SK-N-SH (cell line): Measurements from ENCODE around the gene UBE2U. TPM values are rescaled to one million over a fixed set of nuclear protein-coding genes. Genes with fewer than 3 reads are reported as not detected.
A peak's percentile ranks its signal among the peaks of the same experiment; 100 is the strongest.

Source experiments
- CTCF ChIA-PET: fragments of 300-600, 350-600 bp; formaldehyde crosslinking; extraction: SDS; loops from one replicate; lab custom pipeline; 2021; lab: Yijun Ruan, JAX
- POLR2A ChIA-PET: fragments of 350-600 bp; sonication (Branson Sonifier 250); formaldehyde crosslinking; extraction: SDS; loops from one replicate; lab custom pipeline; 2020; ENCODE audit warnings: antibody characterized with exemption, inconsistent platforms; lab: Yijun Ruan, JAX
- DNase-seq: peaks from one replicate; pipeline ENCODE4 v3.0.0; 2012
- H2AFZ ChIP-seq: fragments of 200-600 bp; sonication (generic); 2 replicates; pipeline ENCODE4 v1.8.1; 2016; ENCODE audit warnings: antibody characterized with exemption, mild to moderate bottlenecking, low read depth
- H3F3A ChIP-seq: fragments of 200-600 bp; sonication (generic); replicated peaks from 2 replicates; pipeline ENCODE3; 2016; ENCODE audit warnings: antibody characterized with exemption, mild to moderate bottlenecking; ENCODE audit not compliant: insufficient read depth
- H3K27ac ChIP-seq, 2 experiments: fragments of 200-500 bp in 1 of 2; fragments of 200-600 bp in 1 of 2; sonication (Bioruptor generic) in 1 of 2; sonication (generic), shearing (Covaris generic) in 1 of 2; 2 replicates each; pipeline versions ENCODE4 v1.5.1 to v1.6.1; 2014 to 2016; ENCODE audit warnings: low read depth in 2 of 2, inconsistent platforms in 1 of 2, low read length in 1 of 2, mild to moderate bottlenecking in 1 of 2, mixed read lengths in 1 of 2
- H3K27me3 ChIP-seq: fragments of 200-600 bp; sonication (generic), shearing (Covaris generic); 2 replicates; pipeline ENCODE4 v1.6.1; 2016; ENCODE audit warnings: mixed run types; ENCODE audit not compliant: insufficient read depth
- H3K36me3 ChIP-seq, 2 experiments: fragments of 200-500 bp in 1 of 2; fragments of 200-600 bp in 1 of 2; sonication (Bioruptor generic) in 1 of 2; sonication (generic) in 1 of 2; replicated peaks in 1 of 2; 2 replicates each; pipeline versions ENCODE3 to v1.5.1; 2014 to 2016; ENCODE audit warnings: low read length in 1 of 2, mild to moderate bottlenecking in 1 of 2; ENCODE audit not compliant: insufficient read depth in 2 of 2, control insufficient read depth in 1 of 2
- H3K4me1 ChIP-seq, 2 experiments: fragments of 200-500 bp in 1 of 2; fragments of 200-600 bp in 1 of 2; sonication (Bioruptor generic) in 1 of 2; sonication (generic), shearing (Covaris generic) in 1 of 2; 2 replicates each; pipeline versions ENCODE4 v1.5.1 to v1.6.1; 2014 to 2016; ENCODE audit warnings: low read depth in 1 of 2, low read length in 1 of 2, mixed run types in 1 of 2; ENCODE audit not compliant: insufficient read depth in 2 of 2, control insufficient read depth in 1 of 2
- H3K4me2 ChIP-seq: fragments of 200-600 bp; sonication (generic), shearing (Covaris generic); 2 replicates; pipeline ENCODE4 v1.6.1; 2017; ENCODE audit warnings: mixed run types
- H3K4me3 ChIP-seq, 2 experiments: fragments of 200-500 bp in 1 of 2; fragments of 200-600 bp in 1 of 2; sonication (Bioruptor generic) in 1 of 2; sonication (generic), shearing (Covaris generic) in 1 of 2; 2 replicates each; pipeline versions ENCODE4 v1.5.1 to v1.8.1; 2014 to 2016; ENCODE audit warnings: low read depth in 2 of 2, inconsistent platforms in 1 of 2, low read length in 1 of 2, mild to moderate bottlenecking in 1 of 2, mixed read lengths in 1 of 2, moderate library complexity in 1 of 2
- H3K79me2 ChIP-seq: fragments of 200-600 bp; sonication (generic); 2 replicates; pipeline ENCODE4 v1.8.1; 2017; ENCODE audit warnings: mild to moderate bottlenecking; ENCODE audit not compliant: insufficient read depth
- H3K9ac ChIP-seq: fragments of 200-600 bp; sonication (generic); 2 replicates; pipeline ENCODE4 v1.6.1; 2017; ENCODE audit warnings: mixed run types
- H3K9me2 ChIP-seq: fragments of 200-600 bp; sonication (generic); 2 replicates; pipeline ENCODE4 v1.6.1; 2017; ENCODE audit warnings: mixed run types
- H3K9me3 ChIP-seq: fragments of 200-600 bp; sonication (generic); 2 replicates; pipeline ENCODE4 v1.6.1; 2017; ENCODE audit warnings: mixed run types, mild to moderate bottlenecking, moderate library complexity
- H4K20me1 ChIP-seq: fragments of 200-600 bp; sonication (generic); 2 replicates; pipeline ENCODE4 v1.6.1; 2017; ENCODE audit warnings: mild to moderate bottlenecking, mixed run types; ENCODE audit not compliant: insufficient read depth
- CHD2 ChIP-seq: fragments of 150-350 bp; IDR thresholded peaks from 2 replicates; pipeline ENCODE4 v1.6.1; 2018; ENCODE audit warnings: low read length; ENCODE audit not compliant: partially characterized antibody
- CTCF ChIP-seq: fragments of 200-600 bp; sonication (generic); IDR thresholded peaks from 2 replicates; pipeline ENCODE4 v1.6.1; 2017; ENCODE audit warnings: antibody characterized with exemption, mild to moderate bottlenecking, moderate library complexity
- ELF1 ChIP-seq: IDR thresholded peaks from 2 replicates; pipeline ENCODE4 v1.4.0; 2012
- EZH2phosphoT487 ChIP-seq: fragments of 200-600 bp; sonication (generic); IDR thresholded peaks from 2 replicates; pipeline ENCODE4 v1.6.1; 2017; ENCODE audit warnings: low read depth, mixed run types, mild to moderate bottlenecking, antibody characterized with exemption, moderate library complexity, borderline replicate concordance
- FOXJ3 ChIP-seq: sonication (generic); formaldehyde crosslinking; IDR thresholded peaks from 2 replicates; pipeline ENCODE4 v1.5.1; 2020; ENCODE audit warnings: mild to moderate bottlenecking, missing genetic modification reagents
- FOXM1 ChIP-seq: IDR thresholded peaks from 2 replicates; pipeline ENCODE4 v1.4.0; 2012; ENCODE audit warnings: low read depth, mild to moderate bottlenecking
- GATA2 ChIP-seq: sonication (generic); formaldehyde crosslinking; IDR thresholded peaks from 2 replicates; pipeline ENCODE4 v1.5.0; 2020; ENCODE audit warnings: mild to moderate bottlenecking, missing genetic modification reagents
- IRF3 ChIP-seq: fragments of 150-350 bp; IDR thresholded peaks from 2 replicates; pipeline ENCODE4 v1.6.1; 2016; ENCODE audit warnings: mild to moderate bottlenecking, low read depth, low read length
- MEF2A ChIP-seq: IDR thresholded peaks from 2 replicates; pipeline ENCODE4 v1.4.0; 2012; ENCODE audit warnings: low read depth, borderline replicate concordance
- RAD21 ChIP-seq: IDR thresholded peaks from 2 replicates; pipeline ENCODE4 v1.6.1; 2012; ENCODE audit warnings: mild to moderate bottlenecking, low read length
- RXRA ChIP-seq: IDR thresholded peaks from 2 replicates; pipeline ENCODE4 v1.4.0; 2012; ENCODE audit warnings: low read depth, mild to moderate bottlenecking, borderline replicate concordance
- SMC3 ChIP-seq: IDR thresholded peaks from 2 replicates; pipeline ENCODE4 v1.6.1; 2012; ENCODE audit warnings: low read depth, low read length, improper control_type of control experiment
- TCF12 ChIP-seq: IDR thresholded peaks from 2 replicates; pipeline ENCODE4 v1.4.0; 2012
- TEAD4 ChIP-seq: IDR thresholded peaks from 2 replicates; pipeline ENCODE4 v1.4.0; 2012; ENCODE audit warnings: mild to moderate bottlenecking, borderline replicate concordance; ENCODE audit not compliant: insufficient read depth
- USF1 ChIP-seq: IDR thresholded peaks from 2 replicates; pipeline ENCODE4 v1.4.0; 2012; ENCODE audit warnings: low read depth, borderline replicate concordance
- USF2 ChIP-seq: fragments of 150-350 bp; IDR thresholded peaks from 2 replicates; pipeline ENCODE4 v1.6.1; 2017; ENCODE audit warnings: antibody characterized with exemption, low read length, low read depth, borderline replicate concordance
- YY1 ChIP-seq: IDR thresholded peaks from 2 replicates; pipeline ENCODE4 v1.4.0; 2012; ENCODE audit warnings: low read depth, mild to moderate bottlenecking
- polyA plus RNA-seq, 3 experiments: library from polyadenylated mRNA; depleted of rRNA; stranded (reverse); fragments of >200 nt; gene quantifications; 2 replicates each; pipeline ENCODE4 v1.2.3, GENCODE V29; 2012

The UBE2U gene
- polyA plus RNA-seq, 1 of the 3 experiments (the other 2 are of a cell fraction) = not detected

- Histone ChIP-seq H2AFZ (no peak overlapping the region), H3K9me2 (no peaks in the 10 kb centered on the region), H3K4me2 (no peak overlapping the region), H3K36me3 (no peaks in the 10 kb centered on the region), H3K27me3 (no peaks in the 10 kb centered on the region), H3K27ac (peak overlapping the region in 1 of 2 experiments; percentile 47; a peak in 2 of 4 replicates), H4K20me1 (no peaks in the 10 kb centered on the region), H3K9ac (no peak overlapping the region), H3K9me3 (no peaks in the 10 kb centered on the region), H3K4me3 (no peak overlapping the region), H3K79me2 (no peaks in the 10 kb centered on the region), H3F3A (no peaks in the 10 kb centered on the region), H3K4me1 (peaks cover 10 to 14% of the 10 kb centered on the region in 2 experiments; a peak in 3 of 4 replicates)
- no peak for DNase-seq
- ChIA-PET POLR2A (no interaction called here), CTCF (interaction anchor here (1.0 to 1.4 kb wide), 2 partner anchors 67 to 103 kb away, joined by 3 read pairs; no protein-coding TSS in a partner anchor)
- no peak for TF ChIP-seq USF1
- no peak for TF ChIP-seq EZH2phosphoT487
- peak; percentile 52 for TF ChIP-seq RAD21
- no peak for TF ChIP-seq FOXM1
- TF ChIP-seq CHD2 = no peak
- 0 out of 2 replicates have a peak, but pooled peaks have one; percentile 12 for TF ChIP-seq CTCF
- TF ChIP-seq RXRA = no peak
- TF ChIP-seq TEAD4 = no peak
- TF ChIP-seq SMC3 = peak; percentile 5; the same call in 1 of the 2 replicates
- TF ChIP-seq YY1 = no peak
- no peak for TF ChIP-seq MEF2A
- TF ChIP-seq TCF12 = no peak
- no peak for TF ChIP-seq USF2
Measured at GRCh38 chr1:64240206-64240605, 36.8 kb downstream of the UBE2U start.

- no peak for TF ChIP-seq RXRA
- TF ChIP-seq FOXJ3 (CRISPR knock-in tag) = no peak
- TF ChIP-seq GATA2 (CRISPR knock-in tag) = no peak
- no peak for TF ChIP-seq IRF3
- no peak for TF ChIP-seq ELF1
- DNase-seq = no peak
- Histone ChIP-seq H3F3A (no peaks in the 10 kb centered on the region), H3K9me3 (no peaks in the 10 kb centered on the region), H3K79me2 (no peaks in the 10 kb centered on the region), H3K4me3 (no peak overlapping the region), H3K9me2 (no peaks in the 10 kb centered on the region), H3K4me1 (peaks cover 10 to 20% of the 10 kb centered on the region in 2 experiments; a peak in 3 of 4 replicates), H3K27ac (no peak overlapping the region; a peak in 1 of 4 replicates), H3K9ac (no peak overlapping the region), H4K20me1 (no peaks in the 10 kb centered on the region), H3K4me2 (no peak overlapping the region), H3K36me3 (no peaks in the 10 kb centered on the region), H2AFZ (no peak overlapping the region), H3K27me3 (no peaks in the 10 kb centered on the region)
- CTCF ChIA-PET = interaction anchor here (2.0 to 4.8 kb wide), 3 partner anchors 69 to 566 kb away, joined by 6 to 71 read pairs (median 15); no protein-coding TSS in a partner anchor
- POLR2A ChIA-PET = no interaction called here
Measured at GRCh38 chr1:64241069-64241468, 37.6 kb downstream of the UBE2U start.
